DOHH2 (cell line): ENCODE results near the gene LIN54.
A peak's percentile ranks its signal among the peaks of the same experiment; 100 is the strongest.

Experiments
- H3F3A ChIP-seq: fragments of 200-600 bp; sonication (generic), shearing (Covaris generic); 2 replicates; pipeline ENCODE4 v1.6.0; 2016; ENCODE audit warnings: antibody characterized with exemption, mild to moderate bottlenecking; ENCODE audit not compliant: control insufficient read depth, insufficient read depth
- H3K27ac ChIP-seq: fragments of 200-600 bp; sonication (generic); 2 replicates; pipeline ENCODE4 v1.5.1; 2014; ENCODE audit warnings: low read depth, mild to moderate bottlenecking, low read length, moderate library complexity
- H3K27me3 ChIP-seq: fragments of 200-600 bp; sonication (generic); 2 replicates; pipeline ENCODE4 v1.6.1; 2014; ENCODE audit warnings: mild to moderate bottlenecking, low read length, mixed read lengths; ENCODE audit not compliant: control insufficient read depth
- H3K36me3 ChIP-seq: fragments of 200-600 bp; sonication (generic); 2 replicates; pipeline ENCODE4 v1.6.1; 2014; ENCODE audit warnings: mild to moderate bottlenecking, low read length, moderate library complexity, mixed read lengths; ENCODE audit not compliant: control insufficient read depth
- H3K4me1 ChIP-seq: fragments of 200-600 bp; sonication (generic); 2 replicates; pipeline ENCODE4 v1.6.1; 2014; ENCODE audit warnings: mild to moderate bottlenecking, low read length, mixed read lengths; ENCODE audit not compliant: control insufficient read depth
- H3K4me2 ChIP-seq: fragments of 200-600 bp; sonication (generic); 2 replicates; pipeline ENCODE4 v1.6.0; 2014; ENCODE audit warnings: mild to moderate bottlenecking, low read length, moderate library complexity
- H3K4me3 ChIP-seq: fragments of 200-600 bp; sonication (generic); 2 replicates; pipeline ENCODE4 v1.5.1; 2014; ENCODE audit warnings: mild to moderate bottlenecking, low read length, mixed read lengths
- H3K79me2 ChIP-seq: fragments of 200-600 bp; sonication (generic); 2 replicates; pipeline ENCODE4 v1.6.1; 2014; ENCODE audit warnings: mild to moderate bottlenecking, low read length, mixed read lengths; ENCODE audit not compliant: control insufficient read depth
- H3K9me2 ChIP-seq: fragments of 200-600 bp; sonication (generic); replicated peaks from 2 replicates; pipeline ENCODE4 v1.6.1; 2014; ENCODE audit warnings: mild to moderate bottlenecking, low read length, mixed read lengths; ENCODE audit not compliant: control insufficient read depth
- H3K9me3 ChIP-seq: fragments of 200-600 bp; sonication (generic); 2 replicates; pipeline ENCODE4 v1.6.1; 2014; ENCODE audit warnings: antibody characterized with exemption, low read length, mixed read lengths; ENCODE audit not compliant: control insufficient read depth, insufficient read depth
- H4K20me1 ChIP-seq: fragments of 200-600 bp; sonication (generic); 2 replicates; pipeline ENCODE4 v1.6.0; 2014; ENCODE audit warnings: low read depth, mild to moderate bottlenecking, antibody characterized with exemption, low read length, moderate library complexity; ENCODE audit not compliant: control insufficient read depth, insufficient read depth
- CTCF ChIP-seq: fragments of 200-600 bp; sonication (generic); IDR thresholded peaks from one replicate; pipeline ENCODE4 v1.5.1; 2014; ENCODE audit warnings: antibody characterized with exemption, mild to moderate bottlenecking, low read depth, low read length; ENCODE audit not compliant: poor library complexity, severe bottlenecking
- EZH2phosphoT487 ChIP-seq: fragments of 200-600 bp; sonication (generic); IDR thresholded peaks from 2 replicates; pipeline ENCODE4 v1.6.1; 2017; ENCODE audit warnings: borderline replicate concordance, mild to moderate bottlenecking, antibody characterized with exemption, low read length, moderate library complexity, mixed read lengths

LIN54 gene

GRCh38 chr4:82891707-82892466 lies 118.7 kb downstream of the LIN54 start:
- peaks cover 48% of the 10 kb centered on the region for H3K36me3 ChIP-seq
- H3K9me2 ChIP-seq: no peaks in the 10 kb centered on the region
- peak overlapping the region; percentile 81 for H3K4me2 ChIP-seq
- H3K4me3 ChIP-seq: peak overlapping the region; percentile 79
- H3K27me3 ChIP-seq: no peaks in the 10 kb centered on the region
- H3K9me3 ChIP-seq: no peaks in the 10 kb centered on the region
- peaks cover 49% of the 10 kb centered on the region for H3F3A ChIP-seq
- no peak for TF ChIP-seq EZH2phosphoT487
- no peak for TF ChIP-seq CTCF
- H3K79me2 ChIP-seq: peaks cover 84% of the 10 kb centered on the region
- peak overlapping the region; percentile 60 for H3K27ac ChIP-seq
- peaks cover 53% of the 10 kb centered on the region for H3K4me1 ChIP-seq
- H4K20me1 ChIP-seq: peaks cover 7% of the 10 kb centered on the region

GRCh38 chr4:82890901-82891706 lies 119.5 kb downstream of the LIN54 start, which contains the start of gene SEC31A:
TSS of gene SEC31A (minus strand) at chr4:82891153. CDS start at chr4:82881936, 9,217 bp downstream.
- H3K27ac ChIP-seq: peak within 1 kb of the TSS; percentile 72
- H3K4me2 ChIP-seq: peak within 1 kb of the TSS; percentile 81
- no peak for TF ChIP-seq EZH2phosphoT487
- TF ChIP-seq CTCF: peak; percentile 37
- H3F3A ChIP-seq: peaks cover 45% of the 10 kb centered on the region
- peaks cover 49% of the 10 kb centered on the region for H3K4me1 ChIP-seq
- peak within 1 kb of the TSS; percentile 79 for H3K4me3 ChIP-seq
- peaks cover 84% of the 10 kb centered on the region for H3K79me2 ChIP-seq
- peaks cover 42% of the 10 kb centered on the region for H3K36me3 ChIP-seq
- H3K9me2 ChIP-seq: no peaks in the 10 kb centered on the region
- peaks cover 5% of the 10 kb centered on the region; the same call in 1 of the 2 replicates for H4K20me1 ChIP-seq
- no peaks in the 10 kb centered on the region for H3K9me3 ChIP-seq
- no peaks in the 10 kb centered on the region for H3K27me3 ChIP-seq

GRCh38 chr4:82890528-82890900 lies 120.1 kb downstream of the LIN54 start:
- peaks cover 5% of the 10 kb centered on the region; the same call in 1 of the 2 replicates for H4K20me1 ChIP-seq
- H3K27me3 ChIP-seq: no peaks in the 10 kb centered on the region
- H3K4me3 ChIP-seq: peak overlapping the region; percentile 79
- no peaks in the 10 kb centered on the region for H3K9me3 ChIP-seq
- H3K36me3 ChIP-seq: peaks cover 37% of the 10 kb centered on the region
- peaks cover 45% of the 10 kb centered on the region for H3K4me1 ChIP-seq
- H3F3A ChIP-seq: peaks cover 41% of the 10 kb centered on the region
- peaks cover 84% of the 10 kb centered on the region for H3K79me2 ChIP-seq
- no peaks in the 10 kb centered on the region for H3K9me2 ChIP-seq
- H3K4me2 ChIP-seq: peak overlapping the region; percentile 81
- TF ChIP-seq CTCF: no peak
- TF ChIP-seq EZH2phosphoT487: no peak
- peak overlapping the region; percentile 72 for H3K27ac ChIP-seq
